Prostate gland (tissue), 2 donors: ENCODE results near the gene BCAS3. TPM values are rescaled to one million over a fixed set of nuclear protein-coding genes. Genes with fewer than 3 reads are reported as not detected.

ENCODE experiments used
- DNase-seq: peaks from one replicate; pipeline ENCODE4 v3.0.0-alpha.2; 2019; ENCODE audit warnings: low spot score
- H3K27ac ChIP-seq, 2 donors: fragments of 200-600 bp; sonication (generic); 2 replicates each; pipeline ENCODE4 v1.5.1; 2017 to 2019
- H3K27me3 ChIP-seq: fragments of 200-600 bp; sonication (generic); replicated peaks from 2 replicates; pipeline ENCODE4 v1.5.1; 2019; ENCODE audit not compliant: insufficient read depth
- H3K36me3 ChIP-seq, 2 donors: fragments of 200-600 bp; sonication (generic); 1 replicate in 1 of 2; 2 replicates in 1 of 2; pipeline versions ENCODE4 v1.5.1 to v1.8.1; 2017 to 2019
- H3K4me1 ChIP-seq: fragments of 200-600 bp; sonication (generic); replicated peaks from 2 replicates; pipeline ENCODE4 v1.5.1; 2019
- H3K4me3 ChIP-seq, 2 donors: fragments of 200-600 bp; sonication (generic); 2 replicates each; pipeline ENCODE4 v1.5.1; 2017 to 2019
- H3K9me3 ChIP-seq: fragments of 200-600 bp; sonication (generic); 2 replicates; pipeline ENCODE4 v1.5.1; 2017
- POLR2A ChIP-seq: fragments of 450-650 bp; IDR thresholded peaks from one replicate; pipeline ENCODE4 v1.6.1; 2016; ENCODE audit warnings: antibody characterized with exemption, mild to moderate bottlenecking
- POLR2AphosphoS5 ChIP-seq: sonication (generic); formaldehyde crosslinking; IDR thresholded peaks from one replicate; pipeline ENCODE4 v1.6.1; 2017; ENCODE audit warnings: antibody characterized with exemption
- WGBS: methylation state at CpG from one replicate; pipeline ENCODE4 v1.1.5; 2018; 5-methylcytosine and 5-hydroxymethylcytosine counted together
- intact Hi-C: fragments of 100-400 bp; cut with DNase I; formaldehyde crosslinking; loops from one replicate; pipeline ENCODE4 v1.14.2; 2022
- total RNA-seq, 2 donors: library from RNA; depleted of rRNA; stranded (reverse); fragments of >200 nt; gene quantifications; one replicate each; pipeline ENCODE4 v1.1.0, GENCODE V29; 2016
- TF ChIP-seq, protein P1 (sequence below), 4 experiments: fragments of 200-600 bp in 2 of 4; fragments of 450-650 bp in 2 of 4; sonication (generic) in 2 of 4; IDR thresholded peaks; 1 replicate in 3 of 4; 2 replicates in 1 of 4; pipeline ENCODE4 v1.5.1; 2016 to 2019; ENCODE audit warnings: antibody characterized with exemption in 4 of 4, mild to moderate bottlenecking in 2 of 4, moderate library complexity in 2 of 4

Gene BCAS3
- total RNA-seq, 2 donors from 2014 or later, result 57.8 to 93.9 TPM

DNA sequence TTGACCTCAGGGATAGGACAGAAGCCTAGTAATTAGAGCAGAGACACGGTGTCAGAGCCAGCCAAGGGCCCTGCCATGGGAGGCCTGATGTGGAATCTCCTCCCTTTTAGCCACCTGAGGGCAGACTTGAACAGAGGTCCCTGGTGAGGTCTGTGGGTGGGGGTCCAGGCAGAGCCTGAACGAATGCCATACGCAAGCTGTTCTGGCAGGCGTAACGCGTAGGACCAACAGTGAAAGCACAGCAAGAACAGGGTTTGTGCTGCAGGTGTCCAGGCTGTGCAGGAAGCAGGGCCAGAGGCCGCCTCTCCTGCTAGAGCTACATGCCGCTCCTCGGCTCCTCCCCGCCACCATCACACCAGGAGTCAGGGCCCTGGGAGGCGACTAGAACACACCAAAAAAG, 640.1 kb downstream of the BCAS3 start:
- no peak for DNase-seq
- Histone ChIP-seq H3K9me3 (no peaks in the 10 kb centered on the region), H3K27me3 (no peaks in the 10 kb centered on the region), H3K27ac (no peak overlapping the region), H3K4me1 (no peaks in the 10 kb centered on the region), H3K36me3 (no peaks in the 10 kb centered on the region), H3K4me3 (no peak overlapping the region)
- 98% methylated on average over 11 of the region's 11 CpGs for WGBS
- intact Hi-C loops, result no loop called here
- TF ChIP-seq POLR2AphosphoS5 (no peak), POLR2A (no peak)
- TF ChIP-seq, protein P1, sequence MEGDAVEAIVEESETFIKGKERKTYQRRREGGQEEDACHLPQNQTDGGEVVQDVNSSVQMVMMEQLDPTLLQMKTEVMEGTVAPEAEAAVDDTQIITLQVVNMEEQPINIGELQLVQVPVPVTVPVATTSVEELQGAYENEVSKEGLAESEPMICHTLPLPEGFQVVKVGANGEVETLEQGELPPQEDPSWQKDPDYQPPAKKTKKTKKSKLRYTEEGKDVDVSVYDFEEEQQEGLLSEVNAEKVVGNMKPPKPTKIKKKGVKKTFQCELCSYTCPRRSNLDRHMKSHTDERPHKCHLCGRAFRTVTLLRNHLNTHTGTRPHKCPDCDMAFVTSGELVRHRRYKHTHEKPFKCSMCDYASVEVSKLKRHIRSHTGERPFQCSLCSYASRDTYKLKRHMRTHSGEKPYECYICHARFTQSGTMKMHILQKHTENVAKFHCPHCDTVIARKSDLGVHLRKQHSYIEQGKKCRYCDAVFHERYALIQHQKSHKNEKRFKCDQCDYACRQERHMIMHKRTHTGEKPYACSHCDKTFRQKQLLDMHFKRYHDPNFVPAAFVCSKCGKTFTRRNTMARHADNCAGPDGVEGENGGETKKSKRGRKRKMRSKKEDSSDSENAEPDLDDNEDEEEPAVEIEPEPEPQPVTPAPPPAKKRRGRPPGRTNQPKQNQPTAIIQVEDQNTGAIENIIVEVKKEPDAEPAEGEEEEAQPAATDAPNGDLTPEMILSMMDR (IDR thresholded peaks at IDR 0.05), result no peak

DNA sequence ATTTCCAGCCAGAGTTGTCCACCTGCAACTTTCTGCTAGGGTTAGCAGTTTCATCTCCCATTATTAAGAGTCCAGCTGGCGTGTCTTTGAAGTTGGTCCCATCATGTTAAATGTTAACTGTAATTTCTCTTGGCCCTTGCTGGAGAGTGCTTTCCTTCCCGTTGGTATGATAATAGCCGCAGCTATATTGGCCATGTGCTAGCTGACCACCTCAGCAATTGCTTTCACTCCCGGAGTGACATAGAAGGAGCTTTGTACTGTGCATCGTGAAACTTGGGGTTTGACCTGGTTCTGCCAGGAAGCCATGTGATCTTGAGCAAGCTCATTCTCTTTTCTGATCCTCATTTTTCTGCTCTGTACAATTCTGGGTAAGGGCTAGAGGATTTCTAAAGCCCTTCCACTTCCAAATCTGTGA, 641.0 kb downstream of the BCAS3 start:
- intact Hi-C loops, result no loop called here
- Histone ChIP-seq H3K9me3 (no peaks in the 10 kb centered on the region), H3K4me1 (no peaks in the 10 kb centered on the region), H3K4me3 (no peak overlapping the region), H3K36me3 (no peaks in the 10 kb centered on the region), H3K27ac (no peak overlapping the region), H3K27me3 (no peaks in the 10 kb centered on the region)
- no peak for DNase-seq
- TF ChIP-seq, protein P1 (IDR thresholded peaks at IDR 0.05), result no peak
- no peak for TF ChIP-seq POLR2A
- TF ChIP-seq POLR2AphosphoS5, result no peak
- 70% methylated on average over 5 of the region's 5 CpGs for WGBS

DNA sequence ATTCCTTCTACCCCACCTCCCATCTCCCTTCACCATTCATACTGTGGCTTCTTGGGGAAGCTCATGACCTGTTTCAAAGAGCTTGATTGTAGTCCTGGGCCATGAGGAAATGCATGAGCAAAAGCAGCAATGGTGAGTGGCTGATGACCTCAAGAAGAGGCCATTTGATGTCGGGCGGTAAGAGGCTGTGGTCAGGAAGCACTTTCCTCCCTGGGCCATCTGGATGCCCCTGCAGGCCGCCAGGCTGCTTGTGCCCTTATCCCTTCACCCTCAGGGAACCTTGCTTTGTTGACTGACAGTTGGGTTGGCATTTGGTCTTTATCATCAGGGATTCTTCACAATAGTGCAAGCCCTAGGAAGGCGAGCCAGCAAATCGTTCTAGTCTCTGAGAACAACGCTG, 643.7 kb downstream of the BCAS3 start:
- 97% methylated on average over 6 of the region's 6 CpGs for WGBS
- Histone ChIP-seq H3K27me3 (no peaks in the 10 kb centered on the region), H3K27ac (no peak overlapping the region), H3K4me1 (no peaks in the 10 kb centered on the region), H3K36me3 (no peaks in the 10 kb centered on the region), H3K4me3 (no peak overlapping the region), H3K9me3 (no peaks in the 10 kb centered on the region)
- no peak for DNase-seq
- intact Hi-C loops, result no loop called here
- TF ChIP-seq, protein P1 (IDR thresholded peaks at IDR 0.05), result no peak
- TF ChIP-seq POLR2AphosphoS5, result no peak
- TF ChIP-seq POLR2A, result no peak

DNA sequence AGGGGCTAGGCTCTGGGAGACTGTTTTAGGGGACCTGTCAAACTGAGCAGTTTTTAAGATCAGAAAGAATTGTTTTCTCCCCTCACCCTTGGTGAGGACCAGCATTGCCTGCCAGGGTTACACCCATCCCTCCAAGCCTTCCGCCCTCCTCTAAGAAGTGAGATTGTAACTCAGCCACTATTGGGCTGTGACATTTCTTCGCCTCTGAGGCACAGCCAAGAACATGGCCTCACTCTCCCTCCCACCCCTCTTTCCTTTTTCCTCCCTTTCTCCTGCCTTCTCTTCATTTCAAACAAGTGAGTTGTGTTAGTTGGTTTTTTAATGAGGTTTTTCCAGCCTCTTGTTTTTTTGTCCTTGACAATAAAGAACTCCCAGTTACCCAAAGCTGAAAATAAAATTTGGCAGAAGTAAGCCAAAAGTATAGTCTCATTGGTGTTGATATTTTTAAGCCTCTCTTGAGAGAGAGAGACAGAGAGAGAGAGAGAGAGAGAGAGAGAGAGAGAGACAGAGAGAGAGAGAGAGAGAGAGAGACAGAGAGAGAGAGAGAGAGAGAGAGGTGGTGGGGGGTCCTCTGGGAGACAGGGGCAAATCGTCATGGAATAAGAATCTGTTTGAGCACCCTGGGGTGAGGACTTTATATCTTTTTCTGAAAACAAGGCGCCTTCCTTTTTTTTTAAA, 644.8 kb downstream of the BCAS3 start:
- Histone ChIP-seq H3K4me3 (no peak overlapping the region), H3K27me3 (no peaks in the 10 kb centered on the region), H3K36me3 (no peaks in the 10 kb centered on the region), H3K4me1 (no peaks in the 10 kb centered on the region), H3K27ac (no peak overlapping the region), H3K9me3 (no peaks in the 10 kb centered on the region)
- TF ChIP-seq, protein P1 (IDR thresholded peaks at IDR 0.05), result no peak
- no peak for TF ChIP-seq POLR2AphosphoS5
- no peak for TF ChIP-seq POLR2A
- intact Hi-C loops, result no loop called here
- WGBS, result 78% methylated on average over 4 of the region's 4 CpGs
- DNase-seq, result no peak
